HCT116 (cell line): ENCODE results near the gene SDK1. TPM values are rescaled to one million over a fixed set of nuclear protein-coding genes. Genes with fewer than 3 reads are reported as not detected.

ENCODE experiments used
- ATAC-seq: fragments of 200-7000 bp; cut with Tn5 transposase; 2 replicates; pipeline ENCODE4 v1.9.1; 2020; ENCODE audit warnings: mild to moderate bottlenecking, moderate library complexity
- BruUV-seq: library from RNA; stranded (reverse); fragments of 400-500 nt; replicated peaks from 2 replicates; lab custom pipeline; 2021; lab: Mats Ljungman, UMichigan
- CTCF ChIA-PET: fragments of 300-600 bp; sonication (Branson Sonifier 250); formaldehyde crosslinking; loops from one replicate; lab custom pipeline; 2021; ENCODE audit warnings: antibody characterized with exemption; lab: Charles Lee
- POLR2A ChIA-PET: fragments of 300-600, 350-600 bp; sonication (Branson Sonifier 250); formaldehyde crosslinking; loops from one replicate; lab custom pipeline; 2021; ENCODE audit warnings: antibody characterized with exemption; lab: Charles Lee
- RAD21 ChIA-PET, 2 experiments: fragments of 300-600 bp; sonication (Branson Sonifier 250); formaldehyde crosslinking; loops; one replicate each; lab custom pipeline; 2023; ENCODE audit warnings: low total read pairs in 2 of 2; ENCODE audit not compliant: uncharacterized antibody in 2 of 2, unreplicated experiment in 2 of 2, low non-redundant PET in 1 of 2; lab: Charles Lee
- DNase-seq: peaks from one replicate; pipeline ENCODE4 v3.0.0-alpha.2; 2010; ENCODE audit warnings: low read depth, low spot score
- H2AFZ ChIP-seq: fragments of 200-600 bp; shearing (Covaris generic), sonication (generic); 2 replicates; pipeline ENCODE4 v1.6.1; 2017; ENCODE audit warnings: low read depth, mixed run types, mixed read lengths, antibody characterized with exemption, low read length; ENCODE audit not compliant: poor library complexity, severe bottlenecking
- H3K27ac ChIP-seq: 2 replicates; pipeline ENCODE4 v1.5.1; 2012; ENCODE audit warnings: low read depth, low read length
- H3K27me3 ChIP-seq: fragments of 200-600 bp; sonication (generic); 2 replicates; pipeline ENCODE4 v1.6.1; 2016; ENCODE audit warnings: mixed run types, low read length, mixed read lengths; ENCODE audit not compliant: insufficient read depth
- H3K36me3 ChIP-seq, 2 experiments: fragments of 200-500 bp in 1 of 2; fragments of 200-600 bp in 1 of 2; sonication (Bioruptor generic) in 1 of 2; sonication (generic) in 1 of 2; 2 replicates each; pipeline versions ENCODE4 v1.5.1 to v1.6.1; 2014 to 2016; ENCODE audit warnings: low read length in 2 of 2, inconsistent platforms in 1 of 2, mixed read lengths in 1 of 2, mixed run types in 1 of 2; ENCODE audit not compliant: insufficient read depth in 2 of 2, control insufficient read depth in 1 of 2
- H3K4me1 ChIP-seq, 2 experiments: fragments of 200-600 bp in 1 of 2; sonication (generic) in 1 of 2; 2 replicates each; pipeline versions ENCODE4 v1.5.1 to v1.6.1; 2012 to 2017; ENCODE audit warnings: low read length in 2 of 2, inconsistent platforms in 1 of 2, mild to moderate bottlenecking in 1 of 2, mixed read lengths in 1 of 2, mixed run types in 1 of 2, moderate library complexity in 1 of 2; ENCODE audit not compliant: insufficient read depth in 2 of 2, control insufficient read depth in 1 of 2
- H3K4me2 ChIP-seq: fragments of 200-600 bp; sonication (generic); 2 replicates; pipeline ENCODE4 v1.6.1; 2017; ENCODE audit warnings: mixed run types, low read length, mixed read lengths
- H3K4me3 ChIP-seq, 2 experiments: fragments of 200-600 bp in 1 of 2; sonication (generic) in 1 of 2; replicated peaks in 1 of 2; 2 replicates each; pipeline ENCODE4 v1.5.1; 2011 to 2016; ENCODE audit warnings: low read length in 2 of 2, control low read depth in 1 of 2, low read depth in 1 of 2, mild to moderate bottlenecking in 1 of 2, mixed read lengths in 1 of 2, mixed run types in 1 of 2
- H3K79me2 ChIP-seq: fragments of 200-600 bp; sonication (generic); 2 replicates; pipeline ENCODE4 v1.6.1; 2017; ENCODE audit warnings: mild to moderate bottlenecking, mixed run types, low read length, moderate library complexity, mixed read lengths; ENCODE audit not compliant: insufficient read depth
- H3K9ac ChIP-seq: fragments of 200-600 bp; sonication (generic); 2 replicates; pipeline ENCODE4 v1.6.1; 2016; ENCODE audit warnings: low read length, mixed read lengths
- H3K9me2 ChIP-seq: fragments of 200-600 bp; sonication (generic), shearing (Covaris generic); 2 replicates; pipeline ENCODE4 v1.6.1; 2017; ENCODE audit warnings: mixed run types, mild to moderate bottlenecking, moderate library complexity; ENCODE audit not compliant: insufficient read depth
- H3K9me3 ChIP-seq, 2 experiments: fragments of 200-500 bp in 1 of 2; fragments of 200-600 bp in 1 of 2; sonication (Bioruptor generic) in 1 of 2; sonication (generic) in 1 of 2; 2 replicates each; pipeline ENCODE4 v1.6.1; 2014 to 2017; ENCODE audit warnings: low read length in 2 of 2, mixed read lengths in 2 of 2, inconsistent platforms in 1 of 2, low read depth in 1 of 2, mild to moderate bottlenecking in 1 of 2, mixed run types in 1 of 2, moderate library complexity in 1 of 2; ENCODE audit not compliant: control insufficient read depth in 1 of 2, insufficient read depth in 1 of 2
- H4K20me1 ChIP-seq: fragments of 200-600 bp; sonication (generic), shearing (Covaris generic); 2 replicates; pipeline ENCODE4 v1.6.1; 2017; ENCODE audit warnings: mixed run types, mild to moderate bottlenecking, moderate library complexity; ENCODE audit not compliant: insufficient read depth
- CBX3 ChIP-seq: IDR thresholded peaks from 2 replicates; pipeline ENCODE4 v1.6.1; 2012; ENCODE audit warnings: low read depth
- CEBPB ChIP-seq: IDR thresholded peaks from 2 replicates; pipeline ENCODE4 v1.6.1; 2012; ENCODE audit warnings: low read depth
- EGR1 ChIP-seq: IDR thresholded peaks from 2 replicates; pipeline ENCODE4 v1.6.1; 2012; ENCODE audit warnings: low read depth
- ELF1 ChIP-seq: IDR thresholded peaks from 2 replicates; pipeline ENCODE4 v1.6.1; 2012; ENCODE audit warnings: low read depth, borderline replicate concordance
- EZH2 ChIP-seq: fragments of 200-600 bp; sonication (generic); IDR thresholded peaks from 2 replicates; pipeline ENCODE4 v1.6.1; 2017; ENCODE audit warnings: antibody characterized with exemption, mixed run types
- FOSL1 ChIP-seq: IDR thresholded peaks from 2 replicates; pipeline ENCODE4 v1.6.1; 2012; ENCODE audit warnings: low read depth
- POLR2A ChIP-seq: IDR thresholded peaks from 2 replicates; pipeline ENCODE4 v1.7.0; 2011; ENCODE audit warnings: borderline replicate concordance; ENCODE audit not compliant: insufficient read depth, insufficient read length; ENCODE audit errors: extremely low read depth
- POLR2AphosphoS5 ChIP-seq: IDR thresholded peaks from 2 replicates; pipeline ENCODE4 v1.6.1; 2011; ENCODE audit warnings: mild to moderate bottlenecking, low read depth, low read length, moderate library complexity
- RAD21 ChIP-seq: IDR thresholded peaks from 2 replicates; pipeline ENCODE4 v1.6.1; 2012; ENCODE audit warnings: low read depth, mild to moderate bottlenecking
- SIN3A ChIP-seq: IDR thresholded peaks from 2 replicates; pipeline ENCODE4 v1.6.1; 2012; ENCODE audit warnings: low read depth
- SP1 ChIP-seq: IDR thresholded peaks from 2 replicates; pipeline ENCODE4 v1.6.1; 2012; ENCODE audit warnings: low read depth
- TCF7L2 ChIP-seq: IDR thresholded peaks from 2 replicates; pipeline ENCODE4 v1.7.0; 2011; ENCODE audit warnings: borderline replicate concordance, inconsistent platforms; ENCODE audit not compliant: insufficient read depth, insufficient read length; ENCODE audit errors: extremely low read depth
- YY1 ChIP-seq: IDR thresholded peaks from 2 replicates; pipeline ENCODE4 v1.6.1; 2011; ENCODE audit warnings: low read length, low read depth, moderate library complexity, mild to moderate bottlenecking; ENCODE audit not compliant: insufficient replicate concordance; ENCODE audit errors: extremely low read depth
- ZFX ChIP-seq: fragments of 450-650 bp; IDR thresholded peaks from 2 replicates; pipeline ENCODE4 v1.6.1; 2017
- ZNF274 ChIP-seq: fragments of 200-500 bp; sonication (Bioruptor generic); IDR thresholded peaks from 2 replicates; pipeline ENCODE4 v1.6.1; 2014; ENCODE audit warnings: mild to moderate bottlenecking, low read depth, low read length, inconsistent platforms
- intact Hi-C: fragments of 100-400 bp; cut with micrococcal nuclease; formaldehyde crosslinking; loops from 2 replicates; pipeline ENCODE4 v1.10.0; 2022
- total RNA-seq: library from RNA; stranded (reverse); gene quantifications from one replicate; pipeline ENCODE4 v1.2.1, GENCODE V29; 2021; ENCODE audit not compliant: unreplicated experiment
- TF ChIP-seq, protein P1 (sequence below): IDR thresholded peaks from 2 replicates; pipeline ENCODE4 v1.6.1; 2011; ENCODE audit warnings: mild to moderate bottlenecking, low read length, moderate library complexity; ENCODE audit not compliant: insufficient replicate concordance; ENCODE audit errors: extremely low read depth
- TF ChIP-seq, protein P2 (sequence below), 3 experiments: fragments of 200-600 bp in 1 of 3; sonication (generic) in 1 of 3; IDR thresholded peaks in 2 of 3; conservative IDR thresholded peaks in 1 of 3; 2 replicates each; pipeline ENCODE4 v1.5.1; 2012 to 2017; ENCODE audit warnings: low read depth in 2 of 3, low read length in 2 of 3, antibody characterized with exemption in 1 of 3, borderline replicate concordance in 1 of 3, control low read depth in 1 of 3, mild to moderate bottlenecking in 1 of 3, mixed read lengths in 1 of 3, mixed run types in 1 of 3, moderate library complexity in 1 of 3; ENCODE audit not compliant: insufficient read depth in 1 of 3
- TF ChIP-seq, protein P3 (sequence below): IDR thresholded peaks from 2 replicates; pipeline ENCODE4 v1.6.1; 2012

Gene SDK1
- total RNA-seq, 1 experiment from 2014 or later = 0.05 TPM

DNA sequence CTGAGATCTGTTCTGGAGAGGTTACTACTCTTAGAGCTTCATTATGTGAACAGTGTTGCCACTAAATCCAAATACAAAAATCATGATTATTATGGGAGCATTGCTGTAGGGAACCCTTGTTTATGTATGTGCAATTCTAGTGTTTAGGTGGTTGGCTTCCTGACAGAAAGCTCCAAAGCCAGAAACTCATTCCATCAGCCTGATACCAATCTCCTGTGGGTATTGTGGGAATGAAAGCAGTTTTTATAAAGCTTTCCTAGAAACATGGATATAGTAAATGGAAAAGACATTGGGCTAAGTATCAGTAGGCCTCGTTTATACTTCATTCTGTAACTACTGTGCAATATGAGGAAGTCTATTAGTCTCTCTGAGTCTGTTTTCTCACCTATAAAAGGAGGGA, 6.4 kb downstream of the SDK1 start:
- H3K4me2 ChIP-seq = no peak overlapping the region
- no peaks in the 10 kb centered on the region for H3K9me2 ChIP-seq
- H3K9me3 ChIP-seq = no peaks in the 10 kb centered on the region
- ATAC-seq (no peak), DNase-seq (no peak)
- TF ChIP-seq ZNF274 = no peak
- TF ChIP-seq TCF7L2 = no peak
- no peak for TF ChIP-seq CEBPB
- no peak for TF ChIP-seq YY1
- no peak for TF ChIP-seq FOSL1
- TF ChIP-seq SIN3A = no peak
- TF ChIP-seq ELF1 = no peak
- no peak for TF ChIP-seq EGR1
- TF ChIP-seq, protein P1, sequence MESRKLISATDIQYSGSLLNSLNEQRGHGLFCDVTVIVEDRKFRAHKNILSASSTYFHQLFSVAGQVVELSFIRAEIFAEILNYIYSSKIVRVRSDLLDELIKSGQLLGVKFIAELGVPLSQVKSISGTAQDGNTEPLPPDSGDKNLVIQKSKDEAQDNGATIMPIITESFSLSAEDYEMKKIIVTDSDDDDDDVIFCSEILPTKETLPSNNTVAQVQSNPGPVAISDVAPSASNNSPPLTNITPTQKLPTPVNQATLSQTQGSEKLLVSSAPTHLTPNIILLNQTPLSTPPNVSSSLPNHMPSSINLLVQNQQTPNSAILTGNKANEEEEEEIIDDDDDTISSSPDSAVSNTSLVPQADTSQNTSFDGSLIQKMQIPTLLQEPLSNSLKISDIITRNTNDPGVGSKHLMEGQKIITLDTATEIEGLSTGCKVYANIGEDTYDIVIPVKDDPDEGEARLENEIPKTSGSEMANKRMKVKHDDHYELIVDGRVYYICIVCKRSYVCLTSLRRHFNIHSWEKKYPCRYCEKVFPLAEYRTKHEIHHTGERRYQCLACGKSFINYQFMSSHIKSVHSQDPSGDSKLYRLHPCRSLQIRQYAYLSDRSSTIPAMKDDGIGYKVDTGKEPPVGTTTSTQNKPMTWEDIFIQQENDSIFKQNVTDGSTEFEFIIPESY = no peak
- no peak for TF ChIP-seq EZH2
- no peak for TF ChIP-seq CBX3
- TF ChIP-seq, protein P2, sequence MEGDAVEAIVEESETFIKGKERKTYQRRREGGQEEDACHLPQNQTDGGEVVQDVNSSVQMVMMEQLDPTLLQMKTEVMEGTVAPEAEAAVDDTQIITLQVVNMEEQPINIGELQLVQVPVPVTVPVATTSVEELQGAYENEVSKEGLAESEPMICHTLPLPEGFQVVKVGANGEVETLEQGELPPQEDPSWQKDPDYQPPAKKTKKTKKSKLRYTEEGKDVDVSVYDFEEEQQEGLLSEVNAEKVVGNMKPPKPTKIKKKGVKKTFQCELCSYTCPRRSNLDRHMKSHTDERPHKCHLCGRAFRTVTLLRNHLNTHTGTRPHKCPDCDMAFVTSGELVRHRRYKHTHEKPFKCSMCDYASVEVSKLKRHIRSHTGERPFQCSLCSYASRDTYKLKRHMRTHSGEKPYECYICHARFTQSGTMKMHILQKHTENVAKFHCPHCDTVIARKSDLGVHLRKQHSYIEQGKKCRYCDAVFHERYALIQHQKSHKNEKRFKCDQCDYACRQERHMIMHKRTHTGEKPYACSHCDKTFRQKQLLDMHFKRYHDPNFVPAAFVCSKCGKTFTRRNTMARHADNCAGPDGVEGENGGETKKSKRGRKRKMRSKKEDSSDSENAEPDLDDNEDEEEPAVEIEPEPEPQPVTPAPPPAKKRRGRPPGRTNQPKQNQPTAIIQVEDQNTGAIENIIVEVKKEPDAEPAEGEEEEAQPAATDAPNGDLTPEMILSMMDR (IDR thresholded peaks at IDR 0.05 in 2 of 3, conservative IDR thresholded peaks at IDR 0.05 in 1 of 3; ENCODE audit: borderline replicate concordance in 1 of 3, insufficient read depth in 1 of 3, low read depth in 2 of 3, low read length in 2 of 3) = no peak
- TF ChIP-seq POLR2AphosphoS5 = no peak
- TF ChIP-seq, protein P3, sequence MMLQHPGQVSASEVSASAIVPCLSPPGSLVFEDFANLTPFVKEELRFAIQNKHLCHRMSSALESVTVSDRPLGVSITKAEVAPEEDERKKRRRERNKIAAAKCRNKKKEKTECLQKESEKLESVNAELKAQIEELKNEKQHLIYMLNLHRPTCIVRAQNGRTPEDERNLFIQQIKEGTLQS = no peak
- TF ChIP-seq POLR2A = no peak
- TF ChIP-seq ZFX = no peak
- TF ChIP-seq RAD21 = no peak
- TF ChIP-seq SP1 = no peak
- H3K9ac ChIP-seq = no peak overlapping the region
- H3K36me3 ChIP-seq = no peaks in the 10 kb centered on the region
- H3K27ac ChIP-seq = no peak overlapping the region
- ChIA-PET POLR2A (no interaction called here), CTCF (interaction anchor here (0.7 kb wide), 1 partner anchor 92 kb away, joined by 5 read pairs; no protein-coding TSS in a partner anchor), RAD21 (no interaction called here)
- H4K20me1 ChIP-seq = no peaks in the 10 kb centered on the region
- intact Hi-C loops = loop anchor here (10.0 kb wide), 2 partner anchors 367 to 1327 kb away; no protein-coding TSS in a partner anchor
- H2AFZ ChIP-seq = no peak overlapping the region
- peaks cover 66% of the 10 kb centered on the region for H3K27me3 ChIP-seq
- H3K4me3 ChIP-seq = no peak overlapping the region
- no peaks in the 10 kb centered on the region for H3K4me1 ChIP-seq
- no peaks in the 10 kb centered on the region for H3K79me2 ChIP-seq
- BruUV-seq = no TSS peak
